Forelimb muscle (tissue), 1 donor: ENCODE results near the gene CD6. TPM values are rescaled to one million over a fixed set of nuclear protein-coding genes. Genes with fewer than 3 reads are reported as not detected.

ENCODE experiments used
- DNase-seq: peaks from one replicate; pipeline ENCODE4 v3.0.0-alpha.2; 2013; ENCODE audit warnings: low read depth
- polyA plus RNA-seq: library from polyadenylated mRNA; unstranded; fragments of 120-200 nt; gene quantifications from one replicate; pipeline ENCODE4 v1.2.1, GENCODE V29; 2013; ENCODE audit not compliant: insufficient read length

The CD6 gene
- polyA plus RNA-seq = 0.83 TPM

GRCh38 chr11:60971520-60971919 is at the start of gene CD6:
CD6 (plus strand) TSS chr11:60971680; CDS start chr11:60971866, 186 bp downstream.
- DNase-seq = no peak

GRCh38 chr11:60921777-60922335 is 49.6 kb upstream of the CD6 start:
- no peak for DNase-seq

- no peak for DNase-seq
Measured at GRCh38 chr11:60922906-60923305, 48.6 kb upstream of the CD6 start.

- DNase-seq = no peak
Measured at GRCh38 chr11:60923326-60923725, 48.2 kb upstream of the CD6 start.

GRCh38 chr11:60923800-60924109 is 47.7 kb upstream of the CD6 start:
- no peak for DNase-seq

- no peak for DNase-seq
Measured at GRCh38 chr11:60924110-60924905, 47.2 kb upstream of the CD6 start, which contains the start of gene TMEM132A. TMEM132A (plus strand) TSS chr11:60924460; CDS start chr11:60924634, 174 bp downstream.

- no peak for DNase-seq
Measured at GRCh38 chr11:60924906-60925853, 46.3 kb upstream of the CD6 start.

GRCh38 chr11:60925868-60926267 is 45.6 kb upstream of the CD6 start:
- DNase-seq = no peak

GRCh38 chr11:60926500-60926899 is 45.0 kb upstream of the CD6 start:
- DNase-seq = no peak

- no peak for DNase-seq
Measured at GRCh38 chr11:60927061-60927592, 44.4 kb upstream of the CD6 start.

- no peak for DNase-seq
Measured at GRCh38 chr11:60927600-60927999, 43.9 kb upstream of the CD6 start.

- DNase-seq = no peak
Measured at GRCh38 chr11:60928563-60929001, 42.9 kb upstream of the CD6 start.

- DNase-seq = no peak
Measured at GRCh38 chr11:60929764-60930163, 41.7 kb upstream of the CD6 start.

GRCh38 chr11:60930394-60930793 is 41.1 kb upstream of the CD6 start:
- no peak for DNase-seq

GRCh38 chr11:60931917-60932316 is 39.6 kb upstream of the CD6 start:
- DNase-seq = no peak

GRCh38 chr11:60932605-60933356 is 38.7 kb upstream of the CD6 start:
- no peak for DNase-seq

- no peak for DNase-seq
Measured at GRCh38 chr11:60933416-60934123, 37.9 kb upstream of the CD6 start.

GRCh38 chr11:60934124-60934789 is 37.2 kb upstream of the CD6 start:
- no peak for DNase-seq

- DNase-seq = no peak
Measured at GRCh38 chr11:60934790-60935605, 36.5 kb upstream of the CD6 start.
